HG03039 (cell line): ENCODE data around the gene TFDP2.
"Not testable (repeated sequence)": the region's sequence is repeated elsewhere in the genome, so short reads cannot be mapped to it uniquely, and the experiment has no call there.

Experiments
- ATAC-seq: cut with Tn5 transposase; IDR thresholded peaks from one replicate; pipeline ENCODE4 v1.9.1; 2021; ENCODE audit warnings: mild to moderate bottlenecking, moderate library complexity; ENCODE audit not compliant: unreplicated experiment

Gene TFDP2

DNA sequence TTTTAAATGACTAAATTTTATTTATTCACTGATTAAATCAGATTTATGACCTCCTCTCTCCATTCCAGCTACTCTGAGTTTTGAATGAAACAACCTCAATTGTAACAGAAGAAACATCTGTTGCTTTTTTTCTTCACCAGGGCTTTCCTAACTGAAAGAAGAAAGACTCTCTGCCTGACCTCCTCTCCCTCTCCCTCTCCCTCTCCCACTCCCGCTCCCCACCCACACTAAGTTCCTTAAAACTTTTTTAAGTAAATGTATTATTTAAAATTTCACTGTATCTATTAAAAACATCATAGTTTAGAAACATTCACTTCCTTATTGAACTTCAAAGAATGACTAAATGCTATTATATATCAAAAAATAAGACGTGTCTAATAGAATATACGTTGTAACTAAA lies 122.0 kb downstream of the TFDP2 start:
- no peak for ATAC-seq

DNA sequence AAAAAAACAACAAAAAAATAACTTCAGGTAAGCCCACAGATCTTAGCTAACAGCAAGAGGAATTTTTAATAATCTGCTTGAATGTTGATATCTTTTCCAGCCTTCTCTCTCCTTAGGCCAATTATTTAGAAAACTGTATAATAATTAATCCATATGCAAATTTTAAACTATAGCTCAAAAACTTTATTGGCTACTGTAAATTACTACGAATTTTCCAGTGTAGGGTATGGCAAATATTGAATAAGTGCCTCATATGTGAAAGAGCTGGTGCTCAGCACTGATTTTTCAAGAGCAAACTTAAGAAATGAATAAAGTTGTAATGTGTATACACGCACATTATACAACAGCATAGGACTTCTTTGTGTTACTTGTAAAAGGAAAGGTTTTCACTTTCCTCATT lies 123.0 kb downstream of the TFDP2 start:
- no peak for ATAC-seq

GRCh38 chr3:142022381-142022780 lies 127.0 kb downstream of the TFDP2 start:
- ATAC-seq, result no peak

DNA sequence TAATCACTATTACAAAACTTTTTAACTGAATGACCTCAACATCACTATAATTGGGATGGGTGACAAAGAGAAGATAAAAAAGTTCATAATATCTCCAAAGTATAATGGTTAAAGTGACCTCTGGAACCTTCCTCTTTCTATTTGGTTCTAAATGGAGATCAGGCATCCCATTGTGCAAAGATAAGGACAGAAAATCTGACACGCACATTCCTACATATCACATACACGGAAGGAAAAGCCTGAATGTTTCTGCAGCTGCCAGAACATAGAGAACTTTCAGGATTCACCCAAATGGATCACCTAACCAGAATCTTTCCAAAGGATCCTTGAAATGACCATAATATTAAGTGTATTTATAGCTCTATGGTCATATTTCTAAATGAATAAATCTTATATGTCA lies 128.2 kb downstream of the TFDP2 start:
- ATAC-seq, result no peak

GRCh38 chr3:142019794-142020320 lies 129.5 kb downstream of the TFDP2 start:
- peak; percentile 51 for ATAC-seq

DNA sequence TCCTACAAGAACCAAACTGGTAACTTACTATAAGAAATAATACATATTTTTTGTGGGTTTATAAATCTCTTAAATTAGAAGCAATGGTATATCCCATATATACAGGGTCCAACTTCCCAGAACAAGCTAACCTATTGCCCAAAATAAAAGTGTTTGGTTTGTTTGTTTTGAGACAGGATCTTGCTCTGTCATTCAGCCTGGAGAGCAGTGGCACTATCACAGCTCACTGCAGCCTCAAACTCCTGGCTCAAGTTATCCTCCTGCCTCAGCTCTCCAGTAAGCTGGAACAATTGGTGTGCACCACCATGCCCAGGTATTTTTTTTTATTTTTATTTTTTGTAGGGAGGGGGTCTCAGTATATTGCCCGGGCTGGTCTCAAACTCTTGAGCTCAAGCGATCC lies 135.4 kb downstream of the TFDP2 start:
- no peak for ATAC-seq

DNA sequence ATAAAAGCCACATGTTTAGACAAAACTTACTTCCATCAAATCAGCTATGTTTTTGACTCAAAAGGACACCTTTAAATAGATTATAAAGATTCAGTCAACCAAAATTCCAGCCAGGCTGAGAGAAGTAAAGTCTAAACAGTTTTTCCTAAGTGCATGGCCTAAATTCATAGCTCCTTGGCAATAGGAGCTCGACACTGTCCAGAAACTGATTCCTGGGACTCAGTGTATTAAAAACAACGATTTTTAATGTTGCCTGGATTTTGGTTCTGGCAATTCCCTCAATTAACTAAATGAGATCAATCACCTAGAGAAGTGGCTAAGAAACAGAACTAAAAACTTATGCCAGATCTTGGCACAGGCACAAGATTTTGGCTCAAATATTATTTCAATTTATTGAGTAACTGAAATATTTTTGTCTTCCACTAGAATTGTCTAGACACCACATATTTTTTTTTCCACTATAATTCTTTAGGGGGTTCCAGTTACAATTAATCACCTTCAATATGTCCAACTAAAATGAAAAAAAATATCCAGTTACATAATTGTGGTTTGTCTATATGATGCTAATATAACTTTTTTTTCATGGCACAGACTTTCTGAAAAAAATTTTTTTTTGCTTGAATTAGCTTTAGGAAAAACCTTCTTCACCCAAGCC lies 135.9 kb downstream of the TFDP2 start:
- ATAC-seq, result no peak

- ATAC-seq, result no peak
Observed at GRCh38 chr3:142009029-142009428, 140.3 kb downstream of the TFDP2 start.

- ATAC-seq, result no peak
Observed at GRCh38 chr3:142007710-142008399, 141.5 kb downstream of the TFDP2 start.

GRCh38 chr3:142004957-142005356 lies 144.4 kb downstream of the TFDP2 start:
- ATAC-seq, result not testable (repeated sequence)

GRCh38 chr3:142004025-142004424 lies 145.3 kb downstream of the TFDP2 start:
- no peak for ATAC-seq

DNA sequence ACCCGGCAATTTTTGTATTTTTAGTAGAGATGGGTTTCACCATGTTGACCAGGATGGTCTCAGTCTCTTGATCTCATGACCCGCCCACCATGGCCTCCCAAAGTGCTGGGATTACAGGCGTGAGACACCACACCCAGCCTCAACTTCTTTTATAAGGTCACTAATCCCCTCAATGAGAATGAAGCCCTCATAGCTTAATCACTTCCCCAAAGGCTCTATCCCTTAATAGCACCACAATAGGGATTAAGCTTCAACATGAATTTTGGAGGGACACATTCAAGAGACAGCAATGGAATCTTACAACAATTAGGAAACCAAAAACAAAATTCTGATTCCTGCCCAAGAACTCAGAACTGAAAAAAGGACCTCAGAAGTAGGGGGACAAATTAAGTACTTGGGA lies 146.1 kb downstream of the TFDP2 start:
- ATAC-seq, result no peak

DNA sequence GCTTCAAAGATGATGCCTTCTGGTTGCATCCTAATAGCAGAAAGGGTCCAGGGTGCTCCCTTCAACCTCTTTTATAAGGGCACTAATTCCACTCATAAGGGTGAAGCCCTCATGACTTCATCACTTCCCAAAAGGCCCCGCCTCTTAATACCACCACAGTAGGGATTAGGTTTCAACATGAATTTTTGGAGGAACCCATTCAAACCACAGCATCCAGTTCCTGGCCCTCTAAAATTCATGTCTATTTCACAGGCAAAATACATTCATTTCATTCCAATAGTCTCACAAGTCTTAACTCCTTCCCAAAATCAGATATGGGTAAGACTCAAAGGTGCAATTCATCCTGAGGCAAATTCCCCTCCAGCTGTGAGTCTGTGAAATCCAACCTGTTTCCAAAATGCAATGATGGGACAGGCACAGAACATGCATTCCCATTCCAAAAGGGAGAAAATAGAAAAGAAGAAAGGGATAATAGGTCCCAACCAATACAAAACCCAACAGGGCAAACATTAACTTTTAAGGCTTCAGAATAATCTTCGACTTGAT lies 148.9 kb downstream of the TFDP2 start:
- ATAC-seq, result no peak

- ATAC-seq, result no peak
Observed at GRCh38 chr3:141998669-141999290, 150.6 kb downstream of the TFDP2 start.

- no peak for ATAC-seq
Observed at GRCh38 chr3:141996437-141996836, 152.9 kb downstream of the TFDP2 start.

- ATAC-seq, result no peak
Observed at GRCh38 chr3:141994856-141995255, 154.5 kb downstream of the TFDP2 start.

DNA sequence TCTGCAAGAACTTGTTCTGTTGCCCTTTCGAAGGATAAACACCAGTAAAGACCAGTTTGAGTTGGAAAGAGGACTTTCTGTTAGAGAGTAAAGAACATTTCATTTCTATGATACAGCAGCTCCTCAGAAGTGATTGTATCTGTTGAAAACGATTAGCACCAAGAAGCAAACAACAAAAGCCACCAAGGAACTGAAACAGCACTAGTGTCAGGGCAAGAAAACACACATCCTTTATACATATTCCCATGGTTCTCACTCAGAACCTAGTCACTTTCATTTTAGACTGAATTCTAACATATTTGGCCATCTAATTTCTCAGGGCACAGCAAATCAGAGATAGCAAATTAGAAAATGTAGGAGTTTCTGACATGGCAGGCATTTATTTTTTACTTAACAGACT lies 156.8 kb downstream of the TFDP2 start:
- no peak for ATAC-seq

GRCh38 chr3:141986548-141987107 lies 162.7 kb downstream of the TFDP2 start:
- ATAC-seq, result no peak

GRCh38 chr3:141981084-141981483 lies 168.3 kb downstream of the TFDP2 start:
- ATAC-seq, result no peak

- ATAC-seq, result no peak
Observed at GRCh38 chr3:141979050-141979671, 170.2 kb downstream of the TFDP2 start.

DNA sequence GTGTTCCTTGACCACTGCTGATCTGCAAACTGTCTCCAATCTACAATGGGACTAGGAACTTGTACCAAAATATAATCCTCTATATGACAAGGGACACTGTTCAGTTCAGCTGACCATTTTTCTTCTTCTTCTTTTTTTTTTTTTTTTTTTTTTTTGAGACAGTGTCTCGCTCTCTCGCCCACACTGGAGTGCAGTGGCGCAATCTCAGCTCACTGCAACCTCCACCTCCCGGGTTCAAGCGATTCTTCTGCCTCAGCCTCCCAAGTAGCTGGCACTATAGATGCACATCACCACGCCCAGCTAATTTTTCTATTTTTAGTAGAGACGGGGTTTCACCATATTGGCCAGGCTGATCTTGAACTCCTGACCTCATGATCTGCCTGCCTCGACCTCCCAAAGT lies 174.6 kb downstream of the TFDP2 start:
- ATAC-seq, result not testable (repeated sequence)
